ENCODE results near the gene PRKCB. TPM values are rescaled to one million over a fixed set of nuclear protein-coding genes. Genes with fewer than 3 reads are reported as not detected.

The PRKCB gene
- total RNA-seq, 1 experiment from 2014 or later, result not detected

GRCh38 chr16:23998771-23999170, 163.0 kb downstream of the PRKCB start:
- H3K36me3 Mint-ChIP-seq (ENCODE audit: insufficient read depth, unreplicated experiment), result no peaks in the 10 kb centered on the region
- CTCF ChIA-PET, result no interaction called here
- H3K4me3 Mint-ChIP-seq (ENCODE audit: low read depth, unreplicated experiment), result no peak overlapping the region
- no TSS peak for BruUV-seq (replicated peaks)
- TF ChIP-seq CTCF (IDR thresholded peaks at IDR 0.05; ENCODE audit: unreplicated experiment), result no peak
- no peak for DNase-seq
- no peaks in the 10 kb centered on the region for H3K9me3 Mint-ChIP-seq (ENCODE audit: low read depth, unreplicated experiment)
- H3K27me3 Mint-ChIP-seq (ENCODE audit: unreplicated experiment), result peaks cover 73% of the 10 kb centered on the region
- H3K27ac Mint-ChIP-seq (ENCODE audit: unreplicated experiment), result no peak overlapping the region
- intact Hi-C loops (cut with micrococcal nuclease; ENCODE audit: unreplicated experiment), result no loop called here
- no peaks in the 10 kb centered on the region for H3K4me1 Mint-ChIP-seq (ENCODE audit: low read depth, unreplicated experiment)

- Mint-ChIP-seq H3K27ac (ENCODE audit: unreplicated experiment) (no peak overlapping the region), H3K36me3 (ENCODE audit: insufficient read depth, unreplicated experiment) (no peaks in the 10 kb centered on the region), H3K27me3 (ENCODE audit: unreplicated experiment) (peaks cover 68% of the 10 kb centered on the region), H3K9me3 (ENCODE audit: low read depth, unreplicated experiment) (no peaks in the 10 kb centered on the region), H3K4me1 (ENCODE audit: low read depth, unreplicated experiment) (no peaks in the 10 kb centered on the region), H3K4me3 (ENCODE audit: low read depth, unreplicated experiment) (no peak overlapping the region)
- CTCF ChIA-PET, result interaction anchor here (0.6 kb wide), 2 partner anchors 11 to 260 kb away, joined by 3 to 4 read pairs; no protein-coding TSS in a partner anchor
- TF ChIP-seq CTCF (IDR thresholded peaks at IDR 0.05; ENCODE audit: unreplicated experiment), result no peak
- intact Hi-C loops (cut with micrococcal nuclease; ENCODE audit: unreplicated experiment), result no loop called here
- no peak for DNase-seq
- BruUV-seq (replicated peaks), result no TSS peak
Observed at GRCh38 chr16:23999663-24000062, 163.9 kb downstream of the PRKCB start.

DNA sequence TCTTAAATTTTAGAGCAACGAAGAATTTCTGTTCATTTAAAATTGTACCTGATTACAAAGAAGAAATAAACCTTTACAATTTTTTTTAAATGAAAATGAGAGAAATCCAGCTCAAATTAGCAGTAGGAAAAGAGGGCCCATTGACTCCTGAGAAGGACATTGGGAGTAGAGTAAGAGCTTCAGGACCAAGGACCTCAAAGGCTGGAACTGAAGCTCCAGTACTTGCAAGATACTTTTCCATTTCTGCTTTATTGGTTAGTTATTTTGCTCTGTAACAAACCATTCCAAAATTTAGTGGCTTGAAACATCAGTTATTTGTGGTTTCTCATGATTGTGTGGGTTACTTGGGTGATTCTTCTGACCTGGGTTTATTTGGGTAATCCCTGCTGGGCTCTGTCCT, 165.9 kb downstream of the PRKCB start:
- H3K4me1 Mint-ChIP-seq (ENCODE audit: low read depth, unreplicated experiment), result no peaks in the 10 kb centered on the region
- no TSS peak for BruUV-seq (replicated peaks)
- DNase-seq, result no peak
- no peak overlapping the region for H3K4me3 Mint-ChIP-seq (ENCODE audit: low read depth, unreplicated experiment)
- no peak for TF ChIP-seq CTCF (IDR thresholded peaks at IDR 0.05; ENCODE audit: unreplicated experiment)
- CTCF ChIA-PET, result no interaction called here
- H3K9me3 Mint-ChIP-seq (ENCODE audit: low read depth, unreplicated experiment), result no peaks in the 10 kb centered on the region
- no peaks in the 10 kb centered on the region for H3K36me3 Mint-ChIP-seq (ENCODE audit: insufficient read depth, unreplicated experiment)
- intact Hi-C loops (cut with micrococcal nuclease; ENCODE audit: unreplicated experiment), result no loop called here
- H3K27ac Mint-ChIP-seq (ENCODE audit: unreplicated experiment), result no peak overlapping the region
- peaks cover 64% of the 10 kb centered on the region for H3K27me3 Mint-ChIP-seq (ENCODE audit: unreplicated experiment)

- Mint-ChIP-seq H3K27ac (ENCODE audit: unreplicated experiment) (no peak overlapping the region), H3K4me1 (ENCODE audit: low read depth, unreplicated experiment) (no peaks in the 10 kb centered on the region), H3K9me3 (ENCODE audit: low read depth, unreplicated experiment) (no peaks in the 10 kb centered on the region), H3K27me3 (ENCODE audit: unreplicated experiment) (peaks cover 64% of the 10 kb centered on the region), H3K4me3 (ENCODE audit: low read depth, unreplicated experiment) (no peak overlapping the region), H3K36me3 (ENCODE audit: insufficient read depth, unreplicated experiment) (no peaks in the 10 kb centered on the region)
- BruUV-seq (replicated peaks), result no TSS peak
- CTCF ChIA-PET, result no interaction called here
- DNase-seq, result no peak
- intact Hi-C loops (cut with micrococcal nuclease; ENCODE audit: unreplicated experiment), result no loop called here
- no peak for TF ChIP-seq CTCF (IDR thresholded peaks at IDR 0.05; ENCODE audit: unreplicated experiment)
Observed at GRCh38 chr16:24002619-24003018, 166.8 kb downstream of the PRKCB start.
